Neural cell (in vitro differentiated cells): ENCODE results near the gene EML6.

Experiments
- CTCF ChIP-seq: fragments of 450-650 bp; IDR thresholded peaks from 2 replicates; pipeline ENCODE4 v1.5.1; 2014; ENCODE audit warnings: antibody characterized with exemption, mild to moderate bottlenecking, moderate library complexity; ENCODE audit not compliant: poor library complexity, severe bottlenecking
- REST ChIP-seq: IDR thresholded peaks from 2 replicates; pipeline ENCODE4 v1.6.1; 2012; ENCODE audit warnings: borderline replicate concordance

GRCh38 chr2:54968561-54969218, 245.2 kb downstream of the EML6 start:
- no peak for TF ChIP-seq CTCF
- TF ChIP-seq REST: no peak
